Measurements from ENCODE around the gene SEPTIN14.

The SEPTIN14 gene

GRCh38 chr7:55784151-55784550 is 78.4 kb downstream of the SEPTIN14 start:
- ATAC-seq (ENCODE audit: low read depth) (no peak), DNase-seq (ENCODE audit: low spot score) (no peak)
- Histone ChIP-seq H3K27ac (ENCODE audit: poor library complexity, severe bottlenecking) (no peak overlapping the region), H3K4me3 (ENCODE audit: severe bottlenecking) (no peak overlapping the region), H3K27me3 (ENCODE audit: insufficient read depth, poor library complexity, severe bottlenecking) (no peaks in the 10 kb centered on the region), H3K9me3 (ENCODE audit: severe bottlenecking) (no peaks in the 10 kb centered on the region), H3K4me1 (ENCODE audit: insufficient read depth, poor library complexity, severe bottlenecking) (no peaks in the 10 kb centered on the region), H3K36me3 (ENCODE audit: low read depth) (no peaks in the 10 kb centered on the region)
- TF ChIP-seq CTCF (IDR thresholded peaks at IDR 0.05; ENCODE audit: poor library complexity, severe bottlenecking), result no peak

- TF ChIP-seq CTCF (IDR thresholded peaks at IDR 0.05; ENCODE audit: poor library complexity, severe bottlenecking), result no peak
- ATAC-seq (ENCODE audit: low read depth), result no peak
- no peaks in the 10 kb centered on the region for H3K27me3 ChIP-seq (ENCODE audit: insufficient read depth, poor library complexity, severe bottlenecking)
These were observed 83.9 kb downstream of the SEPTIN14 start for GRCh38 chr7:55778631-55779030.

GRCh38 chr7:55776196-55776595 is 86.4 kb downstream of the SEPTIN14 start:
- Histone ChIP-seq H3K27me3 (ENCODE audit: insufficient read depth, poor library complexity, severe bottlenecking) (no peaks in the 10 kb centered on the region), H3K4me1 (ENCODE audit: insufficient read depth, poor library complexity, severe bottlenecking) (peaks cover 15% of the 10 kb centered on the region), H3K4me3 (ENCODE audit: severe bottlenecking) (no peak overlapping the region), H3K36me3 (ENCODE audit: low read depth) (no peaks in the 10 kb centered on the region), H3K9me3 (ENCODE audit: severe bottlenecking) (no peaks in the 10 kb centered on the region), H3K27ac (ENCODE audit: poor library complexity, severe bottlenecking) (no peak overlapping the region)
- DNase-seq (ENCODE audit: low spot score) (no peak), ATAC-seq (ENCODE audit: low read depth) (no peak)
- no peak for TF ChIP-seq CTCF (IDR thresholded peaks at IDR 0.05; ENCODE audit: poor library complexity, severe bottlenecking)

More at GRCh38 chr7:55778631-55779030, 83.9 kb downstream of the SEPTIN14 start:
- Histone ChIP-seq H3K4me1 (ENCODE audit: insufficient read depth, poor library complexity, severe bottlenecking) (peaks cover 10% of the 10 kb centered on the region), H3K27ac (ENCODE audit: poor library complexity, severe bottlenecking) (no peak overlapping the region), H3K4me3 (ENCODE audit: severe bottlenecking) (no peak overlapping the region), H3K36me3 (ENCODE audit: low read depth) (no peaks in the 10 kb centered on the region), H3K9me3 (ENCODE audit: severe bottlenecking) (no peaks in the 10 kb centered on the region)
- DNase-seq (ENCODE audit: low spot score), result no peak

GRCh38 chr7:55775051-55775420 is 87.5 kb downstream of the SEPTIN14 start:
- ATAC-seq (ENCODE audit: low read depth) (no peak), DNase-seq (ENCODE audit: low spot score) (no peak)
- no peaks in the 10 kb centered on the region for H3K36me3 ChIP-seq (ENCODE audit: low read depth)
- no peak for TF ChIP-seq CTCF (IDR thresholded peaks at IDR 0.05; ENCODE audit: poor library complexity, severe bottlenecking)
- H3K27me3 ChIP-seq (ENCODE audit: insufficient read depth, poor library complexity, severe bottlenecking), result no peaks in the 10 kb centered on the region
- H3K4me3 ChIP-seq (ENCODE audit: severe bottlenecking), result no peak overlapping the region
- peaks cover 15% of the 10 kb centered on the region for H3K4me1 ChIP-seq (ENCODE audit: insufficient read depth, poor library complexity, severe bottlenecking)
- peak overlapping the region; percentile 49 for H3K27ac ChIP-seq (ENCODE audit: poor library complexity, severe bottlenecking)
- no peaks in the 10 kb centered on the region for H3K9me3 ChIP-seq (ENCODE audit: severe bottlenecking)

GRCh38 chr7:55774327-55775050 is 88.1 kb downstream of the SEPTIN14 start:
- DNase-seq (ENCODE audit: low spot score) (peak; percentile 71), ATAC-seq (ENCODE audit: low read depth) (peak; percentile 98)
- Histone ChIP-seq H3K4me3 (ENCODE audit: severe bottlenecking) (no peak overlapping the region), H3K27me3 (ENCODE audit: insufficient read depth, poor library complexity, severe bottlenecking) (no peaks in the 10 kb centered on the region), H3K4me1 (ENCODE audit: insufficient read depth, poor library complexity, severe bottlenecking) (peaks cover 15% of the 10 kb centered on the region), H3K27ac (ENCODE audit: poor library complexity, severe bottlenecking) (peak overlapping the region; percentile 49), H3K9me3 (ENCODE audit: severe bottlenecking) (no peaks in the 10 kb centered on the region), H3K36me3 (ENCODE audit: low read depth) (no peaks in the 10 kb centered on the region)
- no peak for TF ChIP-seq CTCF (IDR thresholded peaks at IDR 0.05; ENCODE audit: poor library complexity, severe bottlenecking)
